ENCODE data around the gene PLXNA2. TPM values are rescaled to one million over a fixed set of nuclear protein-coding genes. Genes with fewer than 3 reads are reported as not detected.
A peak's percentile ranks its signal among the peaks of the same experiment; 100 is the strongest.

The PLXNA2 gene
- total and polyA plus RNA-seq, 11 donors, result 9.2 to 28.2 (median 18.0) TPM

GRCh38 chr1:208137193-208137592, 107.0 kb downstream of the PLXNA2 start:
- DNase-seq (no peak), ATAC-seq (no peak)
- Histone ChIP-seq H3K27ac (no peak overlapping the region), H3K4me1 (peaks cover 0 to 38% (median 9%) of the 10 kb centered on the region in 12 donors), H3K4me3 (no peak overlapping the region), H3K9me3 (no peaks in the 10 kb centered on the region), H3K27me3 (no peaks in the 10 kb centered on the region), H3K36me3 (peaks cover 0 to 42% (median 16%) of the 10 kb centered on the region in 9 donors)
- WGBS, 4 donors, result 82 to 94% (median 90%) methylated on average over 4 of the region's 4 CpGs
- intact Hi-C loops (cut with DNase I), result loop anchor here in 1 of 10 donors (10.0 kb wide), 1 partner anchor 52 kb away; no protein-coding TSS in a partner anchor
- TF ChIP-seq CTCF (IDR thresholded peaks at IDR 0.05) (no peak), POLR2A (IDR thresholded peaks at IDR 0.05) (no peak)

- WGBS, 4 donors, result 89 to 92% (median 91%) methylated on average over 5 of the region's 5 CpGs
- Histone ChIP-seq H3K4me3 (no peak overlapping the region), H3K4me1 (peaks cover 0 to 42% (median 12%) of the 10 kb centered on the region in 12 donors), H3K9me3 (no peaks in the 10 kb centered on the region), H3K27me3 (no peaks in the 10 kb centered on the region), H3K27ac (no peak overlapping the region), H3K36me3 (peaks cover 0 to 36% (median 10%) of the 10 kb centered on the region in 9 donors)
- TF ChIP-seq CTCF (IDR thresholded peaks at IDR 0.05), result no peak
- TF ChIP-seq POLR2A (IDR thresholded peaks at IDR 0.05), result no peak
- intact Hi-C loops (cut with DNase I), result loop anchor here in 1 of 10 donors (10.0 kb wide), 1 partner anchor 52 kb away; no protein-coding TSS in a partner anchor
- ATAC-seq, result no peak
- DNase-seq, result no peak
Observed at GRCh38 chr1:208136459-208137182, 107.6 kb downstream of the PLXNA2 start.

- no peak overlapping the region for H3K27ac ChIP-seq
- intact Hi-C loops (cut with DNase I), result loop anchor here in 1 of 10 donors (10.0 kb wide), 1 partner anchor 51 kb away; no protein-coding TSS in a partner anchor
- DNase-seq (no peak), ATAC-seq (peak in 2 of 4 donors; percentile 27 to 44)
- TF ChIP-seq CTCF (IDR thresholded peaks at IDR 0.05) (no peak), POLR2A (IDR thresholded peaks at IDR 0.05) (no peak)
- no peak overlapping the region for H3K4me3 ChIP-seq
- no peaks in the 10 kb centered on the region for H3K9me3 ChIP-seq
- 64 to 86% (median 72%) methylated on average over 2 of the region's 2 CpGs for WGBS, 4 donors
- H3K36me3 ChIP-seq, result peaks cover 0 to 29% (median 0%) of the 10 kb centered on the region in 9 donors
- H3K4me1 ChIP-seq, result peaks cover 0 to 43% (median 12%) of the 10 kb centered on the region in 12 donors
- H3K27me3 ChIP-seq, result no peaks in the 10 kb centered on the region
Observed at GRCh38 chr1:208135354-208135753, 108.8 kb downstream of the PLXNA2 start.

GRCh38 chr1:208134491-208134890, 109.7 kb downstream of the PLXNA2 start:
- intact Hi-C loops (cut with DNase I), result loop anchor here in 4 of 10 donors (5.0 to 10.0 kb wide), 4 partner anchors 50 to 113 kb away; partner anchors contain the start of gene PLXNA2 (in 1 of the 4)
- DNase-seq (no peak), ATAC-seq (peak in 1 of 4 donors; percentile 33)
- Histone ChIP-seq H3K4me1 (peaks cover 0 to 50% (median 12%) of the 10 kb centered on the region in 12 donors), H3K9me3 (no peaks in the 10 kb centered on the region), H3K4me3 (no peak overlapping the region), H3K27ac (peak overlapping the region in 1 of 12 donors; percentile 42), H3K36me3 (peaks cover 0 to 22% (median 0%) of the 10 kb centered on the region in 9 donors), H3K27me3 (no peaks in the 10 kb centered on the region)
- TF ChIP-seq CTCF (IDR thresholded peaks at IDR 0.05) (no peak), POLR2A (IDR thresholded peaks at IDR 0.05) (no peak)
- 66 to 74% (median 71%) methylated on average over 5 of the region's 5 CpGs for WGBS, 4 donors
